Measurements from ENCODE around the gene RAMP3.
"Not testable (repeated sequence)": the region's sequence is repeated elsewhere in the genome, so short reads cannot be mapped to it uniquely, and the experiment has no call there.

Gene RAMP3

DNA sequence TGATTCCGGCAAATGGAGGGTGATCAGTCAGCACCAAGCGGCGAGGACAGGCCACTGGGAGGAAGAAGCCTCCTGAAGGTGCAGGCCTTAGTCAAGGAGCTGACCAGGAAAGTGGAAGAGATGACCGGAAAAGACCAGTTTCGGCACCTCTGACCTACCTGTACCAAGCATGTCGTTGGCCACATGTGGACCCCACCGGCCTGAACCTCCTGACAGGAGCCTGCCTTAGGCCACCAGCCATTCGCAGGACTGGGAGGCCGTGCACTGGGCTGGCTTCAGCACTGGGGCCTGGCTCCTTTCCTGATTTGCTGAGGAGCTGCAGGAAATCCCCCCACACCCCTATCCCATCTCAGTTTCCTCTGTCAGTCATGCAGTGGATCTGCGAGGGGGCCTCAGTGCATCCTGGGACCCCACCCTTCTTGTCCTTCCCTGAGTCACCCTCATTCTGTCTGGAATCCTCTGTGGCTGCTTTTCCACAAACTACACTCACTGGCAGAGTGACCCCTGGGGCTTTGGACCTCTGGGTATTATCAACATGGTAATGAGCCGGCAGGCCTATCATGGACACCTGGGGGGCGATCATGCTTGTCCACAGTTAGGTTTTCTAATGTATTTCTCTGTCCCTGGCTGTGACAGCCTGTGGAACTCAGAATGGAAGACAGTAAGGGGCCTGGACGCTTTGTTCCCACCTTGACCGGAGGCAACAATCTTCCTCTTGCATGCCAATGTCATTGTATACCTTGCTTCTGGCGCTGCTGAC, 33.0 kb downstream of the RAMP3 start:
- DNase-seq (ENCODE audit: low read depth, low spot score): no peak

DNA sequence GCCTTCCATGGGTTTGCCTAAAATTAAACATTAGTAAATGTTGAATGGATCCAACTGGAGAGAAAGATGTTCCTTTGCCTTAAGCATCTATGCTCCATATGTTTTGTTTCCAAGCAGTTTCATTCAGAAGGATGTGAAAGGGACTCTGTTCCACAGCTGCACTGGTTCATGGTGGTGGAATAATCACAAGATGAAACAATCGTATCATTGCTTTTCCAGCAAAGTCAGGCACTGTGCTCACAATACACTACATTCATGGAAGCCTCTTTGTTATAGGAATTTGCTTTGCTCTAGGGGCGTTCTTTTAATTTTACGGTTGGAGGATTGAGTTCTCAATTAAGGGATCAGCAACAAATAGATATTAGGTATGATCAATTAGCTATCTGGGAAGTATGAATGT, 33.8 kb downstream of the RAMP3 start:
- no peak for DNase-seq (ENCODE audit: low read depth, low spot score)

DNA sequence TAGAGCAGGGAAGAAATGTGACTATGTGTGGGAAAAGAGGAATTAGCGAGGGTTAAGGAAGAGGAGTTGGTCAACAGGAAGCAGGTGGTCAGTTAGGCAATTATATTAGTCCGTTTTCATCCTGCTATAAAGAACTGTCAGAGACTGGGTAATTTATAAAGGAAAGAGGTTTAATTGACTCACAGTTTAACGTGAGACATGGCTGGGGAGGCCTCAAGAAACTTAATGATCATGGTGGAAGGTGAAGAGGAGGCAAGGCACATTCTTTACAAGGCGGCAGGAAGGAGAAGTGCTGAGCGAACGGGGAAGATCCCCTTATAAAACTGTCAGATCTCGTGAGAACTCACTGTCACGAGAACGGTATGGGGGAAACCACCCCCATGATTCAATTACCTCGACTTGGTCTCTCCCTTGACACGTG, 35.0 kb downstream of the RAMP3 start:
- DNase-seq (ENCODE audit: low read depth, low spot score): no peak

DNA sequence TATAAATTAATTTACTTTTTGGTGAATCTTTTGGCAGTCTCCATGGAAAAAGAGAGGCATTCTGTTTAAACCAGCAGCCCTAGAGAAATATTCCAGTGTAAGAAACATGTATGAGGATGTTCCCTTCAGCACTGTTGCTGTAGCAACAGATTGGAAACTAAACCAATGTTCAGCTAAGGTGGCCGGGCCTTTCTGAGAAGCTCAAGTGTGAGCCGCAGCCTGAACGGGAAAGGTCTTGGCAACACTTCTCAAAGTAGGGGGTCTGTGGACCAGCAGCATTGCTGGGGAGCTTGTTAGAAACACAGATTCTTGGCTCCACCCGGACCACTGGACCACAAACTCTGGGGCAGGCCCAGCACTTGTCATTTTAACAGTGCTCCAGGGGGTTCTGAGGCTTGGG, 36.2 kb downstream of the RAMP3 start:
- DNase-seq (ENCODE audit: low read depth, low spot score): no peak

DNA sequence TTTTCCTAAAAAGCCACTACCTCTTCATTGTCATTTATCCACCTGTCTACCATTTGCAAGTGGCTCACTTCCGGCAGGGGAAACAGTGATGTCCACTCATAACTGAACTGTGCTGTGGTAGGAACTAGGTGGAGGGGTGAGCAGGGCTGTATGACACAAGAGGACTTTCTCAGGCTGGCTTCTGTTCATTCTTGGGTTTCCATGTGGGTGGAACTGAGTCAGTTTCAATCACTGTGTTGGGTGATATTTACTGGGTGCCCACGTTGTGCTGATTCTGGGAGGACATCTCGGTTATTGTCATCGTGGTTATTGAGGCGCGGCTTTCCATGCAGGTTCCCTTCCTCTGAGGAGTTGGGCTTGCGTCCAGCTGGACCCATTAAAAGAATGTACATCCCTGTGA, 38.8 kb downstream of the RAMP3 start:
- DNase-seq (ENCODE audit: low read depth, low spot score): no peak

DNA sequence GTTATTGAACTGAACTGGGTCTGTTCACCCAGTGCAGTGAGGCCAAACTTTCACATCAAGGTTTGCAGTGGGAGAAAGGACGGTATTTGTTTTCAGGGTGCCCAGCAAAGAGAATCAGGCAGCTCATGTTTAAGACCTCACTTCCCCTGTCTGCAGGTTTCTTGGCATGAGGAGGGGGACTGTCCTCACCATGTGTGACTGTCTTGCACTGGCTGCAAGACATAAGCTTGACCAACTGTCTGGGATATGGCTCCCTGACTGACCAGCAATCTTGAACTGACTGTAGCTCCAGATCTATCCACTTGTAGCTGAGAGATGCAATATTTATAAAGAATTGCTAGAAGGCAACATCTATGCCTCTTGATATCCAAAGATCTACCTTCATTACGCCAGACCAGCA, 39.9 kb downstream of the RAMP3 start:
- DNase-seq (ENCODE audit: low read depth, low spot score): no peak

DNA sequence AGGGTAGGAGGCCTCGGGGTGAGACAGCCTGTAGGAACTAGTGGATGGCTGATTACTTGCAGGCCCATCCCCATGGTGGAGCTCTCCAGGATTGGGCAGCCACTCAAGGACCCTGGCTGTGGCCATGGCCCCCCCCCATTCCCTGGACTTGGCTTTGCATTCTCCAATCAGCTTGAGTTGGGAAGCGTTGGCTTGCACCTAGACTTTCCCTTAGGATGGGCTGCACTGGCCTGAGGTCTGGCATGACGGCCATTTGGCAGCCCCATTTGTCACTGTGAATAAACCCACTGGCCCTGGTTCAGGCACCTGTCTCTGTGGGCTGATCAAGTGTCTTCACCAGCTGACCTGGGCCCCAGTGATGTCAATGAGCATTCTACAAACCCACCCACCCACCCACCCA, 41.4 kb downstream of the RAMP3 start:
- no peak for DNase-seq (ENCODE audit: low read depth, low spot score)

DNA sequence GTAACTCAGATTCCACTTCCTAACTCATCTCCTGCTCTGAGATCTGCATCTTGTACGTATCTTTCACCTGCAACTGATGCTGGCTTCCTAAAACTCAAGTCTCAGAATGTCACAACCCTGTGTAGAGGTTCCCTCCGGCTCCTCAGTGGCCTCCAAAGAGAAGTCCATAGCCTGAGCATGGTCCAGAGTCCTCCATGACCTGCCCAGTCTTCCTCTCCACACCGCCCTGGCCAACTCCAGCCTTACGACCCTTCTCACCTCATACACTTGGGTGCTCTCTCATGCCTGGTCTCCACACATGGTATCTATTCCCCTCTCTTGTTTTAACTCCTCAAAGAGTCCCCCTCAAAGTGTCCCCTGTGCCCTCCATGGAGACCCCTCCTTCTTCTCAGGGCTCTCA, 41.9 kb downstream of the RAMP3 start:
- DNase-seq (ENCODE audit: low read depth, low spot score): no peak

DNA sequence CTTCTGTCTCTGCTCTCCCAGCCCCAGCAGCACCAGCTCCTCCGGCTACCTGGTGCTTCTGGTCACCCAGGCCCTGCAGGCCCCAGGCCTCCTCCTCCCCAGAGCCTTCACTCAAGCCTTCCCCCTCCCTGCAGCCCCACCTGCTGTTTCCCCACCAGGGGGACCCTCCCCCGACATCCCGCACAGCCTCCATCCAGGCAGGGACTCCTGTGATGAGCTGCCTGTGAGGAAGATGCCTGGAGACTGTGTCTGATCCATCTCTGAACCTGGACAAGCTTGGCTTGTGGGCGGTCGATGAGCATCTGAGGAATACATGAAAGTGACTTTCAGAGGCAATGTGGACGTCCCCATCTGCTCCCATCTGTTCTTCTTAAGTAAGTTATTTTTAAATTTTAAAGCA, 45.0 kb downstream of the RAMP3 start:
- no peak for DNase-seq (ENCODE audit: low read depth, low spot score)

DNA sequence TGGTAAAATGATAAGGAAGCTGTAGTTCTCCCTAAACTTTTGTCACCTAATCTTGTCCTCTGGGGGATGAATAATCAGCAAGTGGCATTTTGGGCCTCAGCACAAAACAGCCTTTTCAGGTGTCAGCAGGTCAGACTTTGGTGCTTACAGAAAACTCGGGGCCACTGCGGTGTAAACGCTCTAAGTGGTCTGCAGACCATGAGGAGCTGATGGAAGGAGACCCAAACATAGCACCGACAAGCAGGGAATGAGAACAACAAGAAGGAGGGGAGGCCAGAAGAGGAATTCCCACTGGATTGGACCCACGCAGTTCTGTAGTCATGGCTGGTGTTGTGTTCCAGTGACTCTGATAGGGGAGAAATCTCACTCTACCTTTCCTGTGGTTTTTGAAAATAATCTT, 45.4 kb downstream of the RAMP3 start:
- DNase-seq (ENCODE audit: low read depth, low spot score): no peak

DNA sequence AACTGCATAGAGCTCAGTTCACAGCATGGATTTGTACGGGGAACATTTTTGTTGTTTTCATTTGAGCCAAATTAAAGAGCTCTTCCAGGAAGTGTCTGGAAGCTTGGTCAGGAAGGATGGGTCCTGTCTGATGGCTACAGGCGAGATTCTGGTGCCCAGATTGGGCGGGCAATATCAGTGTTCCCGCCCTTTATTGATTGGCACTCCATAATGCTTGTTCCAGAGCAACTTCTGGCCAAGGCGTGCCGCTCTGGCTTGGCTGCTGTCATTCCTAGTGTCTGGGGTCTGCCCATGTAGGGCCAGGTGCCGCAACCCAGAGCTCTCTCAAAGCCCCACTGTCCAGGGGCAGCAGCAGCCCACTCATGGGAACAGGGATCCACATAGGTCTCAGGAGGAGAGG, 45.9 kb downstream of the RAMP3 start:
- DNase-seq (ENCODE audit: low read depth, low spot score): no peak

DNA sequence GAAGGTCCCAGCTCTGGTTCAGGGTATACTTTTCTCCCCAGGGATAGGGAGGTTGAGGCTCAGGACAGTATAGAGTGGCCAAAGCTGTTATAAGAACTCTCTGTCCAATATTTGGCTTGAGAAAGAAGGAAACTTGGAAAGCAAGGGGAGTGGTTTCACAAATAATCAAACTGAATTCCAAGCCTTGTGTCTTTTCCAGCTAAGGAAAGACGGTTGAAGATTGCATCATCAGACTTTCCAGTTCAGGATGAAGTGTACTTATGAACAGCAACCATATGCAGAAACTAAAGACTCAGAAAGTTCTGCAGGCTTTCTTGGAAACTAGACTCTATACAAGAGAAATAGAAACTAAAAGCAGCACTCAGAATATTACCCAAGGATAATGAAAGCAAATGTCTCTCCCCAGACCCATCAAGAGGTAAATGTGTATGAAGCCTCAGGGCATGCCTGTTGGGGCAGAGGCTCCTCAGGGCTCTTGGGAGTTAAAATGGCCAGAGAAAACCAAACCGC, 46.4 kb downstream of the RAMP3 start:
- DNase-seq (ENCODE audit: low read depth, low spot score): no peak

DNA sequence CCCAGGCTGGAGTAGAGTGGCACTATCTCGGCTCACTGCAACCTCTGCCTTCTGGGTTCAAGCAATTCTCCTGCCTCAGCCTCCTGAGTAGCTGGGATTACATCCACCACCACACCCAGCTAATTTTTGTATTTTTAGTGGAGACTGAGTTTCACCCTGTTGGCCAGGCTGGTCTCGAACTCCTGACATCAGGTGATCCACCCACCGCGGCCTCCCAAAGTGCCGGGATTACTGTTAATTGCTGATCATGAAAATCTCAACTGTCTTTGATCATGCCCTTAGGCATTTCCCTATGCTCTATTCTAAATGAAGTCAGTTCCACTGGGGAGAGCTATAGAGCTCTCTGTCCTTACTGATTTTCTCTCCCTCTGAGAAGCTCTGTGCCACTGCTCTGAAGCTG, 48.7 kb downstream of the RAMP3 start:
- not testable (repeated sequence) for DNase-seq (ENCODE audit: low read depth, low spot score)

DNA sequence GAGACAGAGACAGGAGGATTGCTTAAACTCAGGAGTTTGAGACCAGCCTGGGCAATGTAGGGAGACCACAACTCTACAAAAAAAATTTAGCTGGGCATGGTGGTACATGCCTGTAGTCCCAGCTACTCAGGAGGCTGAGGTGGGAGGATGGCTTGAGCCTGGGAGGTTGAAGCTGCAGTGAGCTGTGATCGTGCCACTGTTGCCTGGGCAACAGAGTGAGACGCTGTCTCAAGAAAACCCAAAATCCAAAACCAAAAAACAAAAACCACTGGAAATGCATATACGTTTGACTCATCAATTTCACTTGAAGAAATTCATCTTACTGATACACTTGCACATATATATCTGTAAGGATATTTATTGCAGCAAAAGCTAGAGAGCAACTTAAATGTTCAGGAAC, 52.3 kb downstream of the RAMP3 start:
- DNase-seq (ENCODE audit: low read depth, low spot score): not testable (repeated sequence)

DNA sequence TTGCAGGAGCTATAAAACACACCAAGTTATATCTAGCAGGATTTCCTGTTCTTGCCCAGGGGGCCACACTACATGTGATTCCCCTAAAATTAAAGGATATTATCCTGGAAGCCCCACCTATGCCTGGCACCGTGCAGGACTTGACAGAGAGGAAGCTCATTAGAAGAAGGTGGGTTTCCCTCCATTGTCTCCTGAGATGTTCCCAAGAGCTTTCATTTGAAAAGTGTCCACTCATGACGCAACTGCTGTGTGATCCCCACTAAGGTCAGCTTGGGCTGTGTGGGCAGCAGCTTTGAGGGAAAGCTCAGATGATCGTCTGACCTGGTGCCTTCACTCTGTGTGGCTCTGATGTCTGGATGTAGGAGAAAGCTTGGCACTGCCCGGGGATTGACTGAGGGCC, 53.5 kb downstream of the RAMP3 start:
- no peak for DNase-seq (ENCODE audit: low read depth, low spot score)

DNA sequence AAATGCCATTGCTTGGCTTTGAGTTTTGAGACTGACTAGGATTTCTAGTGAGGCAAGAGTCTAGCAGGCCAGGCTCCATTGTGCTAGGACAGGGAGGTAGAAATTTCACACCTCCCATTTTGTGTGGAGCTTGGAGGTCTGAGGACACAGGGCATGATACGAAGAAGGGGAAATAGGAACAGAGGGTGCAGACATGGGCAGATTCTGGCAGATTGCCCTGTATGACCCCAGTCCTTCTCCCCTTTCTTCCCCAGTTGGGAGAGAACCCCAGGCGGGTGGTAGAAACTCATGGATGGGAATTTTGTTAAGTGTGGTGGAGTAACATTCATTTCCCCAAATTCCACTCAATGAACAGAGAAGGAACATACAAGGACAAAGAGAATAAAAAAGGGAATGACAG, 54.4 kb downstream of the RAMP3 start:
- DNase-seq (ENCODE audit: low read depth, low spot score): no peak

DNA sequence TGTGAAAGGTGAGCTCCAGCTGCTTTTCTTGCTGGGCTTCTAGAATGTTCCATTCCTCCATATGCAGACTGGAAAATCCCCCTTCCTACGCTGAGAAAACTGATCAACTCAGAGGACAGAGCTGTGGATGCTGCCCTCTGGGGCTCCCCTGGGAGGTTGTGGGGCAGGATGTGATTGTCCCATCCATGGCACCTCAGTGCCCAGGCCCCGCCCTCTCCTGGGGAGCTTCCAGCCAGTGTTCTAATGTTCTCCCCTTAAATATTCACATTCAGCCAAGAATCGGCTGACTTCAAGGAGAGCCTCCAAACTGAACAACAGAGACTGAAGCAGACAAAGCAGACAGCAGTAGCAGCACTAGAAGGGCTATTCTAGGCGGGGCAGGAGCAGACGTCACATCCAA, 55.0 kb downstream of the RAMP3 start:
- DNase-seq (ENCODE audit: low read depth, low spot score): no peak

DNA sequence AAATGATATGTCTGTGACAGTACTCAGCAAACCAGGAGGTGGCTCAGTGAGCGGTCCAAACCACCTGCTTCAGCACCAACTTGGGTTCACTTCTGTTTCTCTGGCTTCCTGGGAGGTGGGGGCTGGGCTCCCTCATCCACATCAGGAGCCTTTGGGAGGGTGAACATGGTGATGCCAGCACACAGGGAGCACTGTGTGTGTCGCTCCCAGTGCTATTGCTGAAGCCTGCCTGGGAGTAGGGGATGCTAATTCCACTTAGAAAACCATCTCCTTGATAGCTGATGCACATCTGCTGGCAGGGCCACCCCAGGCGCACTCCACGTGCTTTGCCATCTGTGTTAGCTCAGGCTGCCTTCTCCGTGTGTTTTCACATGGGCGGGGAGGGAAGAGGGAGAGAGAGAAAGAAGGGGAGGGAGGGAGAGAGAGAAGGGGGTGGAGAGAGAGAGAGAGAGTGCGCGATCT, 58.0 kb downstream of the RAMP3 start:
- DNase-seq (ENCODE audit: low read depth, low spot score): no peak

DNA sequence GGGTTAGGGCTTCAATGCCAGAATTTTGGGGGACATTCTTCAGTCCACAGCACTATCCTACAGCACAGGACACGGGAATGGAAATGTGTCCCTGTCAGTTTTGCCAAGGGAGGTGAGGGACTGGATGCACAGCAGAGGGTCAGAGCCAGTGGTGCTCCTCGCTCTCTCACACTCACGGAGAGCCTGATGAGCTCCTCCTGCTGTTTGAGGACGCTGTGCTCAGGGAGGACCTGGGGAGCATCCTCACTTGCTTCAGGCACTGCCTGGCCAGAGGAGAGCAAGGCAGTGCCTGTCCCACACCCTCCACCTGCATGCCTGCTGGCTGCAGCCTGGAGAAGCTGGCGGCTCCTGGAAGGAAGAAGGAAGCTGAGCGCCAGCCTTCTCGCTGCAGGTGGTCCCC, 58.6 kb downstream of the RAMP3 start:
- DNase-seq (ENCODE audit: low read depth, low spot score): no peak

DNA sequence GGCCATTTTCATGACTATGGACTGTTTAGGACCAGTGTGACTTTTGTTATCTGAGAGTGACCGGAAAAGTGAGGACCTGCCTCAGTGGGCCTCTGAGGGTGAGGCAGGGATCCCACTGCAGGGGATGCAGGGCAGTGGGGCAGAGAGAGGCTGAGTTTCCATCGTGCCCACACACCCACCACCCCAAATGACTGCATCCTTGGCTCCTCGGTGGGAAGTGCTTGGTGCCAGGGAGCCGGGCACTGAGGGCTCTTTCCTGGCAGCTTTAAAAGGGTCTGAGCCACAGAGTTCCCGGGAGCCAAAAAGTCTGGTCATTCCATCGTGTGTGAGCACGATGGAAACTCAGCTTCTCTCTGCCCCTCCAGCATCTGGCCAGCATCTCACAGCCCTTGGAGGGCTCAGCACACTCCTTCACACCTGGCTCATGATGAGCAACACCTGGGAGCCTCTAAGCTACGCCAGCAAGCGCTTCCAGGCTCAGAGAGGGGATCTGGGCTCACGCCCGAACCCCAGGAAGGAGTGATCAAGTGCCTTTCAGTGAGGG, 59.1 kb downstream of the RAMP3 start:
- no peak for DNase-seq (ENCODE audit: low read depth, low spot score)

DNA sequence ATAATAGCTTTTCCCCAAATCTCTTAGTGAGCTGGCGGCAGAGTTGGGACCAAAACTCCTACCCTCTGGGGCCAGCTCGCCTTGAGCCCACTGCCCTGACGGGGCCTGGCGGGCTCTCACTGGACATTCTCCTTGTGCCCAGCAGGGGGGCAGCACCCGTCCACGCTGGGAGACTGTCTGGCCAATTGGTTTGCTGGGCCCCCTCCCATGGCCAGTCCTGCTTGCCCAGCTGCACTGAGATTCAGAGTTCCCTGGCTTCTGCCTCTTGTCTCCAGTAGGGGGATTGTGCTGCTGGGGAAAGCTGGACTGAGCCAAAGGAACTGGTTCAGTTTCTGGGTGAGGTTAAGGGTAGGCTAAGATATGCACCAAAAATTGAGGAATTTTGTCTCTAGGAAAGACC, 59.8 kb downstream of the RAMP3 start:
- peak; percentile 52 for DNase-seq (ENCODE audit: low read depth, low spot score)

DNA sequence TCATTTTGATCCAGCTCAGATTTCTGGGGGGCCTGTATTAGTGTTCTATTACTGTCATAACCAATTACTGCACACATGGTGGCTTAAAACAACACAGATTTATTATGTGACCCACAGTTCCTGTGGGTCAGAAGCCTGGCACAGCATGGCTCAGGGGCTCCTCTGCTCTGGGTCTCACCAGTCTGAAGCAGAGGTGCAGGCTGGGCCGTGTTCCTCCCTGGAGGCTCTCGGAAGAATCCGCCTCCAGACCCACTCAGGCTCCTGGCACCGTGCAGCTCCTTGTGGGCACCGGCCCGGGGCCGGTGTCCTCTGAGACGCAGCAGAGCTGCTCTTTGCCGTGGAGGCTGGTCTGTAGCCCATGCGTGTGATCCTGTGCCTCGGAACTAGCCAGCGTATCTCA, 61.5 kb downstream of the RAMP3 start:
- DNase-seq (ENCODE audit: low read depth, low spot score): no peak

DNA sequence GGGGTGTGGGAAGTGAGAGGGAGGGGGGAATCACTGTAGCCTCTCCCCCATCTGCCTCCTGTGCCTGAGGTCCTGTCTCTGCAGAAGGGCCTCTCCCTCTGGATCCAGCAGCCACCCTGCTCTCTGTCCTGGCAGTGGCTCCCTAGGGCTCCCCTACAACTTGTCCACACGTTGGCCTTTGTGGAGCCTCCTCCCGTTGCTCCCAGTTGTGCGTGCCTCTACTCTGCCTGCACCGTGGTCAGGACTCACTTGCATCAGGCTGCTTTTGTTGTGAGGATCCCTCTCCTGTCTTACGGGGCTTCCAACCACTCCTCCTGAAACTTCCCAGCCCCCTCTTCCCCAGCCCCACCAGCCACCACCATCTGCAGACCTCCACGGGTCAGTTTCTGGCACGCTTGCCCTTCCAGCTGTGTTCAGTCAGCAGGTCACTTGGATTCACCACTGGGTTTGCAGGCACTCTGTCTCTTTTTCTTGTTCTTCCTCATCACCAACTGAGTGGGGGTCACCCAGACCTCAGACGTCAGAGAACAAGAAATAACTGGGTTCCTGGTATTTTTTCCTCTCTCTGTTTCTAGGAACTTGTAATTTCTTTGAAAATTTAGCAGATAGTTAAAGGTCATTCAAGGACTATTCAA, 62.3 kb downstream of the RAMP3 start:
- DNase-seq (ENCODE audit: low read depth, low spot score): no peak
